Endothelial cell of umbilical vein (primary cell): ENCODE results near the gene SLC7A6OS. TPM values are rescaled to one million over a fixed set of nuclear protein-coding genes. Genes with fewer than 3 reads are reported as not detected.

ENCODE experiments used
- BruUV-seq: library from RNA; stranded (reverse); fragments of 400-500 nt; replicated peaks from 2 replicates; lab custom pipeline; 2021; lab: Mats Ljungman, UMichigan
- CTCF ChIA-PET: fragments of 300-600, 350-600 bp; sonication (Branson Sonifier 250); formaldehyde crosslinking; loops from one replicate; lab custom pipeline; 2021; ENCODE audit warnings: antibody characterized with exemption, inconsistent platforms; lab: Charles Lee
- POLR2A ChIA-PET: fragments of 300-600, 350-600 bp; sonication (Branson Sonifier 250); formaldehyde crosslinking; loops from one replicate; lab custom pipeline; 2021; ENCODE audit warnings: antibody characterized with exemption, inconsistent platforms; lab: Charles Lee
- DNase-seq: peaks from one replicate; pipeline ENCODE4 v3.0.0-alpha.2; 2011; ENCODE audit warnings: low read depth, low spot score
- FAIRE-seq: peaks from 2 replicates; lab custom pipeline; 2011; peaks lifted over from hg19 to GRCh38; lab: Jason Lieb, UNC
- H2AFZ ChIP-seq: 2 replicates; pipeline ENCODE4 v1.6.0; 2012; ENCODE audit warnings: low read depth, low read length, control low read depth, inconsistent platforms
- H3K27ac ChIP-seq: 2 replicates; pipeline ENCODE4 v1.5.1; 2011; ENCODE audit warnings: low read depth, mild to moderate bottlenecking, control low read depth, low read length, moderate library complexity; ENCODE audit not compliant: insufficient read depth
- H3K27me3 ChIP-seq, 2 experiments: 2 replicates each; pipeline versions ENCODE4 v1.6.0 to v1.6.1; 2011; ENCODE audit warnings: low read length in 2 of 2, mixed read lengths in 1 of 2; ENCODE audit not compliant: control insufficient read depth in 2 of 2, insufficient read depth in 2 of 2
- H3K36me3 ChIP-seq, 2 experiments: 2 replicates in 1 of 2; 3 replicates in 1 of 2; pipeline ENCODE4 v1.5.1; 2011; ENCODE audit warnings: low read length in 2 of 2, mild to moderate bottlenecking in 1 of 2, moderate library complexity in 1 of 2; ENCODE audit not compliant: control insufficient read depth in 2 of 2, insufficient read depth in 2 of 2; ENCODE audit errors: extremely low read depth in 1 of 2
- H3K4me1 ChIP-seq: 3 replicates; pipeline ENCODE4 v1.5.1; 2011; ENCODE audit warnings: mild to moderate bottlenecking, low read length; ENCODE audit not compliant: control insufficient read depth, insufficient read depth; ENCODE audit errors: extremely low read depth
- H3K4me2 ChIP-seq: 2 replicates; pipeline ENCODE4 v1.6.1; 2011; ENCODE audit warnings: low read length, control low read depth, mixed read lengths; ENCODE audit not compliant: insufficient read depth
- H3K4me3 ChIP-seq, 3 experiments: fragments of 200-600 bp in 1 of 3; sonication (generic), shearing (Covaris generic) in 1 of 3; replicated peaks in 1 of 3; 2 replicates each; pipeline ENCODE4 v1.5.1; 2011 to 2016; ENCODE audit warnings: control low read depth in 3 of 3, low read length in 3 of 3, mild to moderate bottlenecking in 2 of 3, inconsistent platforms in 1 of 3, low read depth in 1 of 3, moderate library complexity in 1 of 3; ENCODE audit not compliant: insufficient read depth in 1 of 3
- H3K79me2 ChIP-seq: 2 replicates; pipeline ENCODE4 v1.6.0; 2012; ENCODE audit warnings: low read length, inconsistent platforms; ENCODE audit not compliant: control insufficient read depth, insufficient read depth
- H3K9ac ChIP-seq: replicated peaks from 2 replicates; pipeline ENCODE3; 2011; ENCODE audit warnings: low read length, control low read depth; ENCODE audit not compliant: insufficient read depth; ENCODE audit errors: extremely low read depth
- H3K9me1 ChIP-seq: replicated peaks from 3 replicates; pipeline ENCODE4 v1.6.0; 2011; ENCODE audit warnings: mild to moderate bottlenecking, low read length; ENCODE audit not compliant: control insufficient read depth, insufficient read depth; ENCODE audit errors: extremely low read depth
- H3K9me3 ChIP-seq: replicated peaks from 2 replicates; pipeline ENCODE4 v1.5.1; 2012; ENCODE audit warnings: low read length, inconsistent platforms; ENCODE audit not compliant: control insufficient read depth, insufficient read depth
- H4K20me1 ChIP-seq: replicated peaks from 2 replicates; pipeline ENCODE3; 2011; ENCODE audit warnings: mild to moderate bottlenecking, low read length; ENCODE audit not compliant: control insufficient read depth, insufficient read depth; ENCODE audit errors: extremely low read depth
- EZH2 ChIP-seq: IDR thresholded peaks from 2 replicates; pipeline ENCODE4 v1.6.1; 2012; ENCODE audit warnings: borderline replicate concordance, low read depth, mild to moderate bottlenecking, moderate library complexity, low read length, inconsistent platforms; ENCODE audit not compliant: severe bottlenecking
- FOS ChIP-seq: IDR thresholded peaks from 2 replicates; pipeline ENCODE4 v1.6.1; 2011; ENCODE audit warnings: mild to moderate bottlenecking, low read length, moderate library complexity, borderline replicate concordance; ENCODE audit not compliant: insufficient read depth
- GATA2 ChIP-seq: IDR thresholded peaks from 2 replicates; pipeline ENCODE4 v1.7.0; 2011; ENCODE audit warnings: low read depth, mild to moderate bottlenecking, moderate library complexity, mixed read lengths, low read length; ENCODE audit not compliant: insufficient read length, insufficient read depth
- JUN ChIP-seq: IDR thresholded peaks from 2 replicates; pipeline ENCODE4 v1.6.1; 2011; ENCODE audit warnings: borderline replicate concordance, low read depth; ENCODE audit not compliant: insufficient read length, insufficient read depth
- MYC ChIP-seq: IDR thresholded peaks from one replicate; pipeline ENCODE4 v1.6.1; 2011; ENCODE audit warnings: mild to moderate bottlenecking, low read depth, low read length
- POLR2A ChIP-seq: IDR thresholded peaks from 2 replicates; pipeline ENCODE4 v1.6.1; 2012; ENCODE audit warnings: low read depth, mild to moderate bottlenecking, control low read depth, low read length
- POLR2AphosphoS5 ChIP-seq: IDR thresholded peaks from 2 replicates; pipeline ENCODE4 v1.6.1; 2012; ENCODE audit warnings: low read depth, mild to moderate bottlenecking, control low read depth, low read length, moderate library complexity; ENCODE audit not compliant: insufficient read depth
- dilution Hi-C: fragments of 300-500 bp; cut with MboI; formaldehyde crosslinking; loops from one replicate; pipeline ENCODE4 v1.15.0; 2019; ENCODE audit warnings: low sequenced_read_pairs; ENCODE audit not compliant: extremely low pct_ligation_motif_present
- intact Hi-C: fragments of 100-400 bp; cut with micrococcal nuclease; formaldehyde crosslinking; loops from one replicate; pipeline ENCODE4 v1.10.0; 2022
- polyA plus RNA-seq, 4 experiments: library from polyadenylated mRNA; depleted of rRNA in 3 of 4; stranded (reverse) in 3 of 4; unstranded in 1 of 4; fragments of >200 nt; gene quantifications; 2 replicates each; pipeline versions ENCODE4 v1.2.1 to v1.2.3, GENCODE V29; 2011 to 2012; ENCODE audit warnings: missing spikeins in 1 of 4
- total RNA-seq: library from RNA; stranded (reverse); gene quantifications from 2 replicates; pipeline ENCODE4 v1.2.3, GENCODE V29; 2021
- TF ChIP-seq, protein P1 (sequence below), 2 donors: IDR thresholded peaks; 1 replicate in 1 of 2; 2 replicates in 1 of 2; pipeline ENCODE4 v1.5.1; 2011; ENCODE audit warnings: low read length in 2 of 2, mild to moderate bottlenecking in 2 of 2, moderate library complexity in 2 of 2, control low read depth in 1 of 2, inconsistent platforms in 1 of 2, low read depth in 1 of 2; ENCODE audit not compliant: insufficient read depth in 1 of 2; ENCODE audit errors: extremely low read depth in 1 of 2
- TF ChIP-seq, protein P2 (sequence below): IDR thresholded peaks from 2 replicates; pipeline ENCODE4 v1.6.1; 2011; ENCODE audit not compliant: insufficient read depth, insufficient read length

Gene SLC7A6OS
- total and polyA plus RNA-seq, 2 donors (not counting 3 experiments of a cell fraction or from before 2014, with no cell fraction given): 8.3 to 22.9 TPM

GRCh38 chr16:68346892-68347480 is 36.2 kb upstream of the SLC7A6OS start:
- DNase-seq (no peak), FAIRE-seq (no peak)
- no peak overlapping the region for H3K4me2 ChIP-seq
- peaks cover 3 to 43% of the 10 kb centered on the region in 2 experiments for H3K36me3 ChIP-seq
- H3K9me3 ChIP-seq: no peaks in the 10 kb centered on the region
- no peak overlapping the region for H3K4me3 ChIP-seq
- no peaks in the 10 kb centered on the region for H4K20me1 ChIP-seq
- BruUV-seq: no TSS peak
- no peak for TF ChIP-seq EZH2
- no peak for TF ChIP-seq POLR2AphosphoS5
- TF ChIP-seq, protein P1, sequence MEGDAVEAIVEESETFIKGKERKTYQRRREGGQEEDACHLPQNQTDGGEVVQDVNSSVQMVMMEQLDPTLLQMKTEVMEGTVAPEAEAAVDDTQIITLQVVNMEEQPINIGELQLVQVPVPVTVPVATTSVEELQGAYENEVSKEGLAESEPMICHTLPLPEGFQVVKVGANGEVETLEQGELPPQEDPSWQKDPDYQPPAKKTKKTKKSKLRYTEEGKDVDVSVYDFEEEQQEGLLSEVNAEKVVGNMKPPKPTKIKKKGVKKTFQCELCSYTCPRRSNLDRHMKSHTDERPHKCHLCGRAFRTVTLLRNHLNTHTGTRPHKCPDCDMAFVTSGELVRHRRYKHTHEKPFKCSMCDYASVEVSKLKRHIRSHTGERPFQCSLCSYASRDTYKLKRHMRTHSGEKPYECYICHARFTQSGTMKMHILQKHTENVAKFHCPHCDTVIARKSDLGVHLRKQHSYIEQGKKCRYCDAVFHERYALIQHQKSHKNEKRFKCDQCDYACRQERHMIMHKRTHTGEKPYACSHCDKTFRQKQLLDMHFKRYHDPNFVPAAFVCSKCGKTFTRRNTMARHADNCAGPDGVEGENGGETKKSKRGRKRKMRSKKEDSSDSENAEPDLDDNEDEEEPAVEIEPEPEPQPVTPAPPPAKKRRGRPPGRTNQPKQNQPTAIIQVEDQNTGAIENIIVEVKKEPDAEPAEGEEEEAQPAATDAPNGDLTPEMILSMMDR (IDR thresholded peaks at IDR 0.05; ENCODE audit: extremely low read depth in 1 of 2, insufficient read depth in 1 of 2, low read depth in 1 of 2, low read length in 2 of 2): no peak
- TF ChIP-seq FOS: no peak
- TF ChIP-seq JUN: no peak
- TF ChIP-seq GATA2: no peak
- TF ChIP-seq POLR2A: no peak
- TF ChIP-seq, protein P2, sequence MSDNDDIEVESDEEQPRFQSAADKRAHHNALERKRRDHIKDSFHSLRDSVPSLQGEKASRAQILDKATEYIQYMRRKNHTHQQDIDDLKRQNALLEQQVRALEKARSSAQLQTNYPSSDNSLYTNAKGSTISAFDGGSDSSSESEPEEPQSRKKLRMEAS: no peak
- no peak for TF ChIP-seq MYC
- intact Hi-C loops: no loop called here
- no peak overlapping the region for H3K27ac ChIP-seq
- no peaks in the 10 kb centered on the region for H3K9me1 ChIP-seq
- POLR2A ChIA-PET: no interaction called here
- H3K4me1 ChIP-seq: no peaks in the 10 kb centered on the region
- H2AFZ ChIP-seq: no peak overlapping the region
- no peaks in the 10 kb centered on the region for H3K27me3 ChIP-seq
- no peak overlapping the region for H3K9ac ChIP-seq
- dilution Hi-C loops: no loop called here
- CTCF ChIA-PET: no interaction called here
- no peaks in the 10 kb centered on the region for H3K79me2 ChIP-seq
